Loucy (cell line): Measurements from ENCODE around the gene PDE2A.

Experiments
- H2AFZ ChIP-seq: fragments of 200-600 bp; sonication (generic); 2 replicates; pipeline ENCODE4 v1.6.0; 2016; ENCODE audit warnings: antibody characterized with exemption, mild to moderate bottlenecking, low read length, moderate library complexity
- H3F3A ChIP-seq: fragments of 200-600 bp; 2 replicates; pipeline ENCODE4 v1.6.0; 2016; ENCODE audit warnings: antibody characterized with exemption, low read depth, mild to moderate bottlenecking
- H3K27me3 ChIP-seq: fragments of 200-600 bp; sonication (generic); 2 replicates; pipeline ENCODE4 v1.6.1; 2014; ENCODE audit warnings: low read length, mild to moderate bottlenecking; ENCODE audit not compliant: insufficient read depth, poor library complexity, severe bottlenecking
- H3K36me3 ChIP-seq: fragments of 200-600 bp; sonication (generic); 2 replicates; pipeline ENCODE4 v1.6.1; 2016; ENCODE audit warnings: low read length; ENCODE audit not compliant: insufficient read depth
- H3K4me1 ChIP-seq: fragments of 200-600 bp; sonication (generic); 2 replicates; pipeline ENCODE4 v1.5.1; 2014; ENCODE audit warnings: low read length, mild to moderate bottlenecking; ENCODE audit not compliant: insufficient read depth, poor library complexity, severe bottlenecking
- H3K4me2 ChIP-seq: fragments of 200-600 bp; sonication (generic); 2 replicates; pipeline ENCODE4 v1.6.0; 2014; ENCODE audit warnings: antibody characterized with exemption, low read length, low read depth, mild to moderate bottlenecking; ENCODE audit not compliant: poor library complexity, severe bottlenecking
- H3K4me3 ChIP-seq: fragments of 200-600 bp; sonication (generic); 2 replicates; pipeline ENCODE4 v1.5.1; 2014; ENCODE audit warnings: low read length, mild to moderate bottlenecking, mixed read lengths; ENCODE audit not compliant: poor library complexity, severe bottlenecking
- H3K79me2 ChIP-seq: fragments of 200-600 bp; sonication (generic); 2 replicates; pipeline ENCODE4 v1.6.1; 2014; ENCODE audit warnings: low read length; ENCODE audit not compliant: insufficient read depth
- H3K9ac ChIP-seq: fragments of 200-600 bp; sonication (generic); 2 replicates; pipeline ENCODE4 v1.6.0; 2014; ENCODE audit warnings: mild to moderate bottlenecking, low read depth, low read length, moderate library complexity; ENCODE audit not compliant: poor library complexity, severe bottlenecking
- H3K9me2 ChIP-seq: fragments of 200-600 bp; sonication (generic); replicated peaks from 2 replicates; pipeline ENCODE4 v1.6.1; 2016; ENCODE audit warnings: low read depth, low read length, mixed read lengths
- H3K9me3 ChIP-seq: fragments of 200-600 bp; sonication (generic); 2 replicates; pipeline ENCODE4 v1.6.1; 2014; ENCODE audit warnings: mild to moderate bottlenecking, antibody characterized with exemption, low read length, low read depth; ENCODE audit not compliant: insufficient read depth
- H4K20me1 ChIP-seq: fragments of 200-600 bp; sonication (generic); 2 replicates; pipeline ENCODE4 v1.6.0; 2014; ENCODE audit warnings: antibody characterized with exemption, low read length, mild to moderate bottlenecking; ENCODE audit not compliant: insufficient read depth, poor library complexity, severe bottlenecking
- CTCF ChIP-seq: fragments of 200-600 bp; sonication (generic); conservative IDR thresholded peaks from 2 replicates; pipeline ENCODE4 v1.5.1; 2014; ENCODE audit warnings: mild to moderate bottlenecking, antibody characterized with exemption, low read length
- EZH2phosphoT487 ChIP-seq: fragments of 200-600 bp; IDR thresholded peaks from 2 replicates; pipeline ENCODE4 v1.6.1; 2018; ENCODE audit warnings: antibody characterized with exemption, mild to moderate bottlenecking, moderate library complexity, borderline replicate concordance

Gene PDE2A

GRCh38 chr11:72720047-72720446 lies 45.8 kb upstream of the PDE2A start:
- no peaks in the 10 kb centered on the region for H3K27me3 ChIP-seq
- no peak for TF ChIP-seq CTCF
- no peak for TF ChIP-seq EZH2phosphoT487
- H3K9me2 ChIP-seq, result no peaks in the 10 kb centered on the region
- no peak overlapping the region for H2AFZ ChIP-seq
- peak overlapping the region; percentile 83 for H3K4me3 ChIP-seq
- H3K9me3 ChIP-seq, result no peaks in the 10 kb centered on the region
- peak overlapping the region; percentile 91 for H3K4me2 ChIP-seq
- peaks cover 36% of the 10 kb centered on the region for H4K20me1 ChIP-seq
- no peaks in the 10 kb centered on the region for H3F3A ChIP-seq
- H3K9ac ChIP-seq, result peak overlapping the region; percentile 88
- H3K79me2 ChIP-seq, result peaks cover 84% of the 10 kb centered on the region
- H3K36me3 ChIP-seq, result peaks cover 27% of the 10 kb centered on the region; the same call in 1 of the 2 replicates
- H3K4me1 ChIP-seq, result peaks cover 45% of the 10 kb centered on the region

GRCh38 chr11:72719551-72719950 lies 45.3 kb upstream of the PDE2A start:
- H3K79me2 ChIP-seq, result peaks cover 84% of the 10 kb centered on the region

GRCh38 chr11:72719144-72719543 lies 44.9 kb upstream of the PDE2A start:
- no peaks in the 10 kb centered on the region for H3K27me3 ChIP-seq
- peak overlapping the region; percentile 88 for H3K9ac ChIP-seq
- H3K4me1 ChIP-seq, result peaks cover 45% of the 10 kb centered on the region
- peak overlapping the region; percentile 91 for H3K4me2 ChIP-seq
- peaks cover 38% of the 10 kb centered on the region for H4K20me1 ChIP-seq
- H3K9me3 ChIP-seq, result no peaks in the 10 kb centered on the region
- H3F3A ChIP-seq, result no peaks in the 10 kb centered on the region
- H3K4me3 ChIP-seq, result peak overlapping the region; percentile 83
- H3K79me2 ChIP-seq, result peaks cover 84% of the 10 kb centered on the region
- H2AFZ ChIP-seq, result no peak overlapping the region
- peaks cover 23% of the 10 kb centered on the region; the same call in 1 of the 2 replicates for H3K36me3 ChIP-seq
- H3K9me2 ChIP-seq, result no peaks in the 10 kb centered on the region
- no peak for TF ChIP-seq CTCF
- no peak for TF ChIP-seq EZH2phosphoT487

More at GRCh38 chr11:72719551-72719950, 45.3 kb upstream of the PDE2A start:
- peak overlapping the region; percentile 88 for H3K9ac ChIP-seq
- H3K9me3 ChIP-seq, result no peaks in the 10 kb centered on the region
- no peaks in the 10 kb centered on the region for H3F3A ChIP-seq
- peak overlapping the region; percentile 91 for H3K4me2 ChIP-seq
- peak overlapping the region; percentile 83 for H3K4me3 ChIP-seq
- H3K9me2 ChIP-seq, result no peaks in the 10 kb centered on the region
- no peaks in the 10 kb centered on the region for H3K27me3 ChIP-seq
- H2AFZ ChIP-seq, result no peak overlapping the region
- H4K20me1 ChIP-seq, result peaks cover 38% of the 10 kb centered on the region
- peaks cover 27% of the 10 kb centered on the region; the same call in 1 of the 2 replicates for H3K36me3 ChIP-seq
- H3K4me1 ChIP-seq, result peaks cover 45% of the 10 kb centered on the region
- TF ChIP-seq EZH2phosphoT487, result no peak
- TF ChIP-seq CTCF, result no peak
